Measurements from ENCODE around the gene RNF213. TPM values are rescaled to one million over a fixed set of nuclear protein-coding genes. Genes with fewer than 3 reads are reported as not detected.
"Not testable (repeated sequence)": the region's sequence is repeated elsewhere in the genome, so short reads cannot be mapped to it uniquely, and the experiment has no call there.

RNF213 gene
- total RNA-seq, 1 donor: 134 TPM

DNA sequence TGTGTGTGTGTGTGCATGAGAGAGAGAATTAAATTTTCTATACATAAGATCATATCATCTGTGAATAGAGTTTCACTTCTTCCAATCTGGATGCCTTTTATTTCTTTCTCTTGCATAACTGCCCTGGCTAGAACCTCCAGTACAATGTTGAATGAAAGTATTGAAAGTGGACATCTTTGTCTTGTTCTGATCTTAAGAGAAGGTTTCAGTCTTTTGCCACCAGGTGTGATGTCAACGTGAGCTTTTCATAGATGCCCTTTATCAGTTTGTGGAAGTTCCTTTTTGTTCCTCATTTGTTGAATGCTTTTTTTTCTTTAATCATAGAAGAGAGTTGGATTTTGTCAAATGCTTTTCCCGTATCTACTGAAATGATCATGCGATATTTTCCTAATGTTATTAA is 63.3 kb downstream of the RNF213 start:
- H3K27ac ChIP-seq (ENCODE audit: low read depth, low read length): no peak overlapping the region
- no peak for TF ChIP-seq CTCF (IDR thresholded peaks at IDR 0.05; ENCODE audit: extremely low read depth, low read depth, low read length)
- H3K4me2 ChIP-seq (ENCODE audit: insufficient read depth, low read length): no peak overlapping the region
- no peaks in the 10 kb centered on the region for H3K79me2 ChIP-seq (ENCODE audit: insufficient read depth, low read length)
- no peaks in the 10 kb centered on the region for H4K20me1 ChIP-seq (ENCODE audit: insufficient read depth, low read length)
- peaks cover 71% of the 10 kb centered on the region for H3K36me3 ChIP-seq (ENCODE audit: insufficient read depth, low read length)
- H3K4me3 ChIP-seq (ENCODE audit: insufficient read depth, low read length): no peak overlapping the region
- no peaks in the 10 kb centered on the region for H3K27me3 ChIP-seq (ENCODE audit: insufficient read depth, low read length)
- H3K4me1 ChIP-seq (ENCODE audit: insufficient read depth, low read length): no peaks in the 10 kb centered on the region
- no peak overlapping the region for H2AFZ ChIP-seq (ENCODE audit: low read length)
- H3K9me3 ChIP-seq (ENCODE audit: low read depth, low read length): no peaks in the 10 kb centered on the region
- DNase-seq (ENCODE audit: insufficient read length, low spot score, missing footprints): no peak

DNA sequence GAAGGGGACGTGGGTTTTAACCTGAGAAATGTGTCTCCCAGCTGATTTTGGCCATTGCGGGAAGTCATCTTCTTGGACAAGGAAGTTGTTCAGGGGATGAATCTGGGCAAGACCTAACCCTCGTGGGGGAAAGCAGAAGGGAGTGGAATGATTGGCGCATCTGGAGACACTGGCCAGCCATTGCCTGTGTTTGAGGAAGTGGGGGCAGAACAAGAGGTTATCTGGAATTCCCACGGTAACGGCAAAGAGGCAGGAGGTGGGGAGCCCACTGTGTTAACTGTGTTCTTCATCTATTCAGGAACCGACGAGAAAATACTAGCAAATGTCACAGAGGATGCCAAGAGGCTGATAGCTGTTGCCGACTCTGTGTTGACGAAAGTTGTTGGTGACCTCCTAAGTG is 66.9 kb downstream of the RNF213 start:
- no peaks in the 10 kb centered on the region for H3K27me3 ChIP-seq (ENCODE audit: insufficient read depth, low read length)
- no peak overlapping the region for H3K27ac ChIP-seq (ENCODE audit: low read depth, low read length)
- TF ChIP-seq CTCF (IDR thresholded peaks at IDR 0.05; ENCODE audit: extremely low read depth, low read depth, low read length): no peak
- no peaks in the 10 kb centered on the region for H4K20me1 ChIP-seq (ENCODE audit: insufficient read depth, low read length)
- H3K4me1 ChIP-seq (ENCODE audit: insufficient read depth, low read length): no peaks in the 10 kb centered on the region
- no peak overlapping the region for H2AFZ ChIP-seq (ENCODE audit: low read length)
- no peaks in the 10 kb centered on the region for H3K9me3 ChIP-seq (ENCODE audit: low read depth, low read length)
- H3K4me2 ChIP-seq (ENCODE audit: insufficient read depth, low read length): no peak overlapping the region
- DNase-seq (ENCODE audit: insufficient read length, low spot score, missing footprints): no peak
- no peak overlapping the region for H3K4me3 ChIP-seq (ENCODE audit: insufficient read depth, low read length)
- peaks cover 63% of the 10 kb centered on the region for H3K36me3 ChIP-seq (ENCODE audit: insufficient read depth, low read length)
- no peaks in the 10 kb centered on the region for H3K79me2 ChIP-seq (ENCODE audit: insufficient read depth, low read length)

DNA sequence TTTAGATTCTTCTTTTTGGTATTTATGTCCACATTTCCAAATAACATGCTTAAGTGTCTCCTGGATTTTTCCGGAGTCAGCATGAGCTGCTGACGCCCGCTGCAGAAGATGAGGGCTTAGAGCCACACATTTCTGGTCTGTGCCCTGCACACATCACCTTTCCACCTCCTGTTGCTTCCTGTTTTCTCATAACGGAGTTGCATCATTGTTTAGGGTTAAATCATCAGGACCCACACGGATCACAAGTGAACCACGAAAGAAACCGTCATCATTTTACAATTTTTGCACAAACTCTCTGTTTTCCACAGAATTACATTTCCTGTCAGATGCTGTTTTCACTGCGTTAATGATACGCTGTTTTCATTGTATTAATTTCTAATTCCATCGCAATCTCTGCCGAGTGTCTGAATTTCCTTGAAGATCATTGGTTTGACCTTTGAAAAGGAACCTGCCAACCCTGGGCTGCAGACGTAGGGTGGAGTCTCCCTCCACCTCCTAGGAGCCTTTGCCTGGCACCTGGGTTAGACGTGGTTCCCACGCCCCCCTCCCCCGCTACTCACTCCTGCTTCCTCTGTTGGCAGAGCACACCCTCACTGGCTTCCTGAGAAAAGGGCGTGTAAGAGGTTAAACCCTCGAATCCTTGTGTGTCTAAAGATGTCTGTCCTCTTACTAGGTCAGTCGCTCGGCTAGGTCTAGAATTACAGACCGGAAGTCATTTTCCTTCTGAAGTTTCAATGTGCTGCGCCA is 68.2 kb downstream of the RNF213 start:
- no peak for TF ChIP-seq CTCF (IDR thresholded peaks at IDR 0.05; ENCODE audit: extremely low read depth, low read depth, low read length)
- Histone ChIP-seq H4K20me1 (ENCODE audit: insufficient read depth, low read length) (no peaks in the 10 kb centered on the region), H3K27ac (ENCODE audit: low read depth, low read length) (no peak overlapping the region), H3K4me1 (ENCODE audit: insufficient read depth, low read length) (no peaks in the 10 kb centered on the region), H3K4me2 (ENCODE audit: insufficient read depth, low read length) (no peak overlapping the region), H3K4me3 (ENCODE audit: insufficient read depth, low read length) (no peak overlapping the region), H3K79me2 (ENCODE audit: insufficient read depth, low read length) (no peaks in the 10 kb centered on the region), H3K9me3 (ENCODE audit: low read depth, low read length) (no peaks in the 10 kb centered on the region), H2AFZ (ENCODE audit: low read length) (no peak overlapping the region), H3K36me3 (ENCODE audit: insufficient read depth, low read length) (peaks cover 63% of the 10 kb centered on the region), H3K27me3 (ENCODE audit: insufficient read depth, low read length) (no peaks in the 10 kb centered on the region)
- DNase-seq (ENCODE audit: insufficient read length, low spot score, missing footprints): no peak

GRCh38 chr17:80329421-80329820 is 68.8 kb downstream of the RNF213 start:
- H3K36me3 ChIP-seq (ENCODE audit: insufficient read depth, low read length): peaks cover 69% of the 10 kb centered on the region
- not testable (repeated sequence) for H2AFZ ChIP-seq (ENCODE audit: low read length); H4K20me1 ChIP-seq (ENCODE audit: insufficient read depth, low read length); H3K4me2 ChIP-seq (ENCODE audit: insufficient read depth, low read length); H3K4me3 ChIP-seq (ENCODE audit: insufficient read depth, low read length); DNase-seq (ENCODE audit: insufficient read length, low spot score, missing footprints); H3K4me1 ChIP-seq (ENCODE audit: insufficient read depth, low read length); H3K27ac ChIP-seq (ENCODE audit: low read depth, low read length); H3K79me2 ChIP-seq (ENCODE audit: insufficient read depth, low read length); H3K27me3 ChIP-seq (ENCODE audit: insufficient read depth, low read length); H3K9me3 ChIP-seq (ENCODE audit: low read depth, low read length)
